ENCODE results near the gene CRIP3. TPM values are rescaled to one million over a fixed set of nuclear protein-coding genes. Genes with fewer than 3 reads are reported as not detected.
"Not testable (repeated sequence)": the region's sequence is repeated elsewhere in the genome, so short reads cannot be mapped to it uniquely, and the experiment has no call there.

The CRIP3 gene
- 9.5 TPM for polyA plus RNA-seq (2013, experiment 1 of 2)
- polyA plus RNA-seq (2013, experiment 2 of 2): 12.8 TPM

- H3K9ac ChIP-seq (ENCODE audit: low read depth, low read length): peak within 1 kb of the TSS; percentile 59
- no peaks in the 10 kb centered on the region for H3K27me3 ChIP-seq (ENCODE audit: insufficient read depth, low read length)
- WGBS: 8% methylated on average over 37 of the region's 39 CpGs
- H3K4me1 ChIP-seq (ENCODE audit: insufficient read depth, low read length): no peaks in the 10 kb centered on the region; the same call in 1 of the 2 replicates
- H3K27ac ChIP-seq (ENCODE audit: low read depth, low read length): no peak within 1 kb of the TSS
- peak within 1 kb of the TSS; percentile 62 for H3K4me3 ChIP-seq (ENCODE audit: low read length)
- no peaks in the 10 kb centered on the region for H3K36me3 ChIP-seq (ENCODE audit: insufficient read depth, low read length)
- no peaks in the 10 kb centered on the region for H3K9me3 ChIP-seq (ENCODE audit: insufficient read depth, low read depth, low read length)
These were observed at the start of gene CRIP3 for GRCh38 chr6:43308101-43308989. CRIP3 (minus strand) TSS chr6:43308826; CDS start chr6:43308792, 34 bp downstream.

- Histone ChIP-seq H3K4me1 (ENCODE audit: insufficient read depth, low read length) (peaks cover 11% of the 10 kb centered on the region), H3K4me3 (ENCODE audit: low read length) (no peak overlapping the region), H3K27me3 (ENCODE audit: insufficient read depth, low read length) (no peaks in the 10 kb centered on the region), H3K27ac (ENCODE audit: low read depth, low read length) (peak overlapping the region; percentile 71; the same call in 1 of the 2 replicates), H3K9ac (ENCODE audit: low read depth, low read length) (0 out of 2 replicates have a peak overlapping the region, but pooled peaks have one; percentile 38), H3K36me3 (ENCODE audit: insufficient read depth, low read length) (peaks cover 66% of the 10 kb centered on the region), H3K9me3 (ENCODE audit: insufficient read depth, low read depth, low read length) (no peaks in the 10 kb centered on the region)
- 84% methylated on average over 2 of the region's 2 CpGs for WGBS
These were observed 47.4 kb upstream of the CRIP3 start for GRCh38 chr6:43355862-43356590.

GRCh38 chr6:43351951-43352350, 43.3 kb upstream of the CRIP3 start:
- not testable (repeated sequence) for H3K4me3 ChIP-seq (ENCODE audit: low read length)
- H3K36me3 ChIP-seq (ENCODE audit: insufficient read depth, low read length): peaks cover 53% of the 10 kb centered on the region

GRCh38 chr6:43347444-43347843, 38.8 kb upstream of the CRIP3 start:
- Histone ChIP-seq H3K4me3 (ENCODE audit: low read length) (no peak overlapping the region), H3K9me3 (ENCODE audit: insufficient read depth, low read depth, low read length) (no peaks in the 10 kb centered on the region), H3K27me3 (ENCODE audit: insufficient read depth, low read length) (no peaks in the 10 kb centered on the region), H3K9ac (ENCODE audit: low read depth, low read length) (no peak overlapping the region), H3K27ac (ENCODE audit: low read depth, low read length) (no peak overlapping the region), H3K36me3 (ENCODE audit: insufficient read depth, low read length) (peaks cover 57% of the 10 kb centered on the region), H3K4me1 (ENCODE audit: insufficient read depth, low read length) (no peaks in the 10 kb centered on the region)
- WGBS: 93% methylated on average over 3 of the region's 3 CpGs

More at GRCh38 chr6:43351951-43352350, 43.3 kb upstream of the CRIP3 start:
- not testable (repeated sequence) for H3K9ac ChIP-seq (ENCODE audit: low read depth, low read length); H3K27me3 ChIP-seq (ENCODE audit: insufficient read depth, low read length); H3K9me3 ChIP-seq (ENCODE audit: insufficient read depth, low read depth, low read length); H3K27ac ChIP-seq (ENCODE audit: low read depth, low read length)
- 93% methylated on average over 5 of the region's 5 CpGs for WGBS
- peaks cover 11% of the 10 kb centered on the region for H3K4me1 ChIP-seq (ENCODE audit: insufficient read depth, low read length)

- H3K27me3 ChIP-seq (ENCODE audit: insufficient read depth, low read length): no peaks in the 10 kb centered on the region
- no peaks in the 10 kb centered on the region for H3K4me1 ChIP-seq (ENCODE audit: insufficient read depth, low read length)
- H3K36me3 ChIP-seq (ENCODE audit: insufficient read depth, low read length): peaks cover 55% of the 10 kb centered on the region
- no peak overlapping the region for H3K4me3 ChIP-seq (ENCODE audit: low read length)
- 89% methylated on average over 3 of the region's 3 CpGs for WGBS
- H3K27ac ChIP-seq (ENCODE audit: low read depth, low read length): no peak overlapping the region
- H3K9me3 ChIP-seq (ENCODE audit: insufficient read depth, low read depth, low read length): no peaks in the 10 kb centered on the region
- no peak overlapping the region for H3K9ac ChIP-seq (ENCODE audit: low read depth, low read length)
These were observed 38.4 kb upstream of the CRIP3 start for GRCh38 chr6:43347021-43347420.

- not testable (repeated sequence) for H3K27me3 ChIP-seq (ENCODE audit: insufficient read depth, low read length); H3K4me3 ChIP-seq (ENCODE audit: low read length); H3K9me3 ChIP-seq (ENCODE audit: insufficient read depth, low read depth, low read length); H3K4me1 ChIP-seq (ENCODE audit: insufficient read depth, low read length); H3K27ac ChIP-seq (ENCODE audit: low read depth, low read length); H3K9ac ChIP-seq (ENCODE audit: low read depth, low read length)
- 96% methylated on average over 10 of the region's 11 CpGs for WGBS
- H3K36me3 ChIP-seq (ENCODE audit: insufficient read depth, low read length): peaks cover 60% of the 10 kb centered on the region
These were observed 37.6 kb upstream of the CRIP3 start for GRCh38 chr6:43346243-43346642.

GRCh38 chr6:43339168-43339567, 30.5 kb upstream of the CRIP3 start:
- H3K9ac ChIP-seq (ENCODE audit: low read depth, low read length): no peak overlapping the region
- H3K27ac ChIP-seq (ENCODE audit: low read depth, low read length): no peak overlapping the region
- H3K4me3 ChIP-seq (ENCODE audit: low read length): no peak overlapping the region
- peaks cover 59% of the 10 kb centered on the region for H3K36me3 ChIP-seq (ENCODE audit: insufficient read depth, low read length)
- peaks cover 5% of the 10 kb centered on the region; the same call in 1 of the 2 replicates for H3K4me1 ChIP-seq (ENCODE audit: insufficient read depth, low read length)
- no peaks in the 10 kb centered on the region for H3K27me3 ChIP-seq (ENCODE audit: insufficient read depth, low read length)
- no peaks in the 10 kb centered on the region for H3K9me3 ChIP-seq (ENCODE audit: insufficient read depth, low read depth, low read length)
- 93% methylated on average over 4 of the region's 4 CpGs for WGBS

GRCh38 chr6:43338243-43338642, 29.6 kb upstream of the CRIP3 start:
- no peak overlapping the region for H3K9ac ChIP-seq (ENCODE audit: low read depth, low read length)
- peaks cover 6% of the 10 kb centered on the region; the same call in 1 of the 2 replicates for H3K4me1 ChIP-seq (ENCODE audit: insufficient read depth, low read length)
- no peaks in the 10 kb centered on the region for H3K9me3 ChIP-seq (ENCODE audit: insufficient read depth, low read depth, low read length)
- peaks cover 54% of the 10 kb centered on the region for H3K36me3 ChIP-seq (ENCODE audit: insufficient read depth, low read length)
- no peak overlapping the region for H3K27ac ChIP-seq (ENCODE audit: low read depth, low read length)
- H3K4me3 ChIP-seq (ENCODE audit: low read length): no peak overlapping the region
- no peaks in the 10 kb centered on the region for H3K27me3 ChIP-seq (ENCODE audit: insufficient read depth, low read length)

GRCh38 chr6:43336382-43336781, 27.8 kb upstream of the CRIP3 start:
- Histone ChIP-seq H3K36me3 (ENCODE audit: insufficient read depth, low read length) (peaks cover 39% of the 10 kb centered on the region), H3K27me3 (ENCODE audit: insufficient read depth, low read length) (no peaks in the 10 kb centered on the region), H3K27ac (ENCODE audit: low read depth, low read length) (no peak overlapping the region), H3K9ac (ENCODE audit: low read depth, low read length) (no peak overlapping the region), H3K4me3 (ENCODE audit: low read length) (no peak overlapping the region), H3K4me1 (ENCODE audit: insufficient read depth, low read length) (peaks cover 6% of the 10 kb centered on the region; the same call in 1 of the 2 replicates), H3K9me3 (ENCODE audit: insufficient read depth, low read depth, low read length) (no peaks in the 10 kb centered on the region)
- WGBS: 75% methylated on average over 3 of the region's 3 CpGs

- H3K9me3 ChIP-seq (ENCODE audit: insufficient read depth, low read depth, low read length): no peaks in the 10 kb centered on the region
- 88% methylated on average over 3 of the region's 3 CpGs for WGBS
- H3K36me3 ChIP-seq (ENCODE audit: insufficient read depth, low read length): peaks cover 30% of the 10 kb centered on the region
- no peaks in the 10 kb centered on the region for H3K27me3 ChIP-seq (ENCODE audit: insufficient read depth, low read length)
- H3K27ac ChIP-seq (ENCODE audit: low read depth, low read length): no peak overlapping the region; the same call in 1 of the 2 replicates
- H3K4me1 ChIP-seq (ENCODE audit: insufficient read depth, low read length): peaks cover 6% of the 10 kb centered on the region; the same call in 1 of the 2 replicates
- no peak overlapping the region for H3K9ac ChIP-seq (ENCODE audit: low read depth, low read length)
- no peak overlapping the region for H3K4me3 ChIP-seq (ENCODE audit: low read length)
These were observed 26.8 kb upstream of the CRIP3 start for GRCh38 chr6:43335469-43335868.

Measured in HUES64 (cell line).